ENCODE measurements around the gene SUSD6.

- no peak for TF ChIP-seq POLR2A (IDR thresholded peaks at IDR 0.05)
- TF ChIP-seq, protein P1, sequence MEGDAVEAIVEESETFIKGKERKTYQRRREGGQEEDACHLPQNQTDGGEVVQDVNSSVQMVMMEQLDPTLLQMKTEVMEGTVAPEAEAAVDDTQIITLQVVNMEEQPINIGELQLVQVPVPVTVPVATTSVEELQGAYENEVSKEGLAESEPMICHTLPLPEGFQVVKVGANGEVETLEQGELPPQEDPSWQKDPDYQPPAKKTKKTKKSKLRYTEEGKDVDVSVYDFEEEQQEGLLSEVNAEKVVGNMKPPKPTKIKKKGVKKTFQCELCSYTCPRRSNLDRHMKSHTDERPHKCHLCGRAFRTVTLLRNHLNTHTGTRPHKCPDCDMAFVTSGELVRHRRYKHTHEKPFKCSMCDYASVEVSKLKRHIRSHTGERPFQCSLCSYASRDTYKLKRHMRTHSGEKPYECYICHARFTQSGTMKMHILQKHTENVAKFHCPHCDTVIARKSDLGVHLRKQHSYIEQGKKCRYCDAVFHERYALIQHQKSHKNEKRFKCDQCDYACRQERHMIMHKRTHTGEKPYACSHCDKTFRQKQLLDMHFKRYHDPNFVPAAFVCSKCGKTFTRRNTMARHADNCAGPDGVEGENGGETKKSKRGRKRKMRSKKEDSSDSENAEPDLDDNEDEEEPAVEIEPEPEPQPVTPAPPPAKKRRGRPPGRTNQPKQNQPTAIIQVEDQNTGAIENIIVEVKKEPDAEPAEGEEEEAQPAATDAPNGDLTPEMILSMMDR (IDR thresholded peaks at IDR 0.05): no peak
These were observed 87.2 kb downstream of the SUSD6 start for GRCh38 chr14:69698572-69698971.
